ENCODE results near the gene GPATCH4.
"Not testable (repeated sequence)": the region's sequence is repeated elsewhere in the genome, so short reads cannot be mapped to it uniquely, and the experiment has no call there.

GPATCH4 gene

DNA sequence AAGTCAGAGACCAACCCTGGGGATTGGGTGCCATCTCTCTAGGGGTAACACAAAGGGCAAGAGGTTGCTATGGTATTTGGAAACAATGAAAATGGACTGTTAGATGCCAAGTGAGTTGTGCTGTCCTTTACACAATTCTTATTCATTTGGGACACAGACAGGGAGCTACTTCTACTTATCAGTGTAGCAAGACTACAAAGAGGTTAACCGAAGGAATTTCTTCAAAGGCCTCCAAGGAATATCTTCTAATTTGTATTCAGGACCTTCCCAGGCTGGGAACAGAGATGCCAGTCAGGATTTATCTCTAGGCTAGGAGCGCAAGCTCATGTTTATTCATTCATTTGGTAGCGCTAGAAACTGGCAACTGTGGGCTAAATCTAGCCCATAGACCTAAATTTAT is 7.1 kb downstream of the GPATCH4 start:
- Histone ChIP-seq H3K9ac (ENCODE audit: low read length) (no peak overlapping the region), H3K27ac (ENCODE audit: low read depth, low read length) (no peak overlapping the region), H3K4me3 (ENCODE audit: low read depth, low read length) (no peak overlapping the region), H3K4me1 (ENCODE audit: control insufficient read depth, insufficient read depth, low read length) (peaks cover 9% of the 10 kb centered on the region), H3K27me3 (ENCODE audit: control insufficient read depth, insufficient read depth, low read length) (no peaks in the 10 kb centered on the region), H3K36me3 (ENCODE audit: control insufficient read depth, insufficient read depth, low read length) (peaks cover 65% of the 10 kb centered on the region), H3K9me3 (ENCODE audit: control insufficient read depth, insufficient read depth, low read depth, low read length) (no peaks in the 10 kb centered on the region)

DNA sequence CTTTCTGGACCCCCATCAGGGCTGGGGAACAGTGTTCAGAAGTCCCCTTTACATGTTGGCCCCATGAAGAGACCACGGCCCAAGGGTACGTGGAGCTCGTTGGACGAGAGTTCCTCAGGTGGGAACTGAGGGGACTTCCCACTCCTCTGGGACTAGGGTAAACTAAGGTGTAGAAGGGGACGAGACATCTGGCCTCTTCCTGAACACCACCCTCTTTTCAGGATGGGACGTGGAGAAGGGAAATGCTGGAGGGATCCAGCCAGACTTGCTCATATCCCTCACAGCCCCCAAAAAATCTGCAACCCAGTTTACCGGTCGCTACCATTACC is 7.7 kb downstream of the GPATCH4 start:
- H3K27ac ChIP-seq (ENCODE audit: low read depth, low read length) = no peak overlapping the region
- H3K36me3 ChIP-seq (ENCODE audit: control insufficient read depth, insufficient read depth, low read length) = peaks cover 61% of the 10 kb centered on the region
- no peaks in the 10 kb centered on the region for H3K9me3 ChIP-seq (ENCODE audit: control insufficient read depth, insufficient read depth, low read depth, low read length)

DNA sequence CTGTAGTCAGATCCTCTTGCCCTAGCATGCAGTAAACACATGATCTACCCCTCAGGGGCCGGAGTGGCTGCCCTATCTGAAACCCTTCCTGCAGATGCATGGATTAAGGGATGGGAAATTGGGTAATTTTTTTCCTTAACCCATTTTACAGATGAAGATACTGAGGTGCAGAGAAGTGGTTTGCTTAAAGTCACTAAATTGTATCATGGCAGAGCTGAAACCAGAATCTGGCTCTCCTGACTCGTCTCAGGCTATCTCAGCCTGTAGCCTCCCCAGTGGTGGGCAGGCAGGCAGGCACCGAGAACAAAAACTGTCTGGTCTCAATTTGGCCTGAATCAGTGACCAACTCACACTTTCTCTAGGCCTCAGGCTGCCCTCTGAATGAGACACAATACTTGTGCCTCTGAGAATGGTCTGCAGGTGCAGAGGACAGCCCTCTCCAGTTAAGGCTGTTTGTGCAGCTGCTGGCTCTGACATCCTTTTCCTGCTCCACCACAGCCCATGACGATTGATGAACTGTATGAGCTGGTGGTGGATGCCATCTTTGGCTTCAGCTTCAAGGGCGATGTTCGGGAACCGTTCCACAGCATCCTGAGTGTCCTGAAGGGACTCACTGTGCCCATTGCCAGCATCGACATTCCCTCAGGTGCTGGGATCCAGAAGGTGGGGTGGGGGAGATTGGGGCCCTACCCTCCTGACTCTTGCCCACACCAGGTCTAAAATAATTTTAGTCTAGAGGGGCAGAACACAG is 8.2 kb downstream of the GPATCH4 start:
- no peak overlapping the region for H3K27ac ChIP-seq (ENCODE audit: low read depth, low read length)
- no peaks in the 10 kb centered on the region for H3K9me3 ChIP-seq (ENCODE audit: control insufficient read depth, insufficient read depth, low read depth, low read length)
- peaks cover 56% of the 10 kb centered on the region for H3K36me3 ChIP-seq (ENCODE audit: control insufficient read depth, insufficient read depth, low read length)
- H3K9ac ChIP-seq (ENCODE audit: low read length) = no peak overlapping the region
- no peak overlapping the region for H3K4me3 ChIP-seq (ENCODE audit: low read depth, low read length)
- no peaks in the 10 kb centered on the region for H3K27me3 ChIP-seq (ENCODE audit: control insufficient read depth, insufficient read depth, low read length)
- H3K4me1 ChIP-seq (ENCODE audit: control insufficient read depth, insufficient read depth, low read length) = peaks cover 9% of the 10 kb centered on the region

More for the DNA sequence above, 7.7 kb downstream of the GPATCH4 start:
- Histone ChIP-seq H3K4me3 (ENCODE audit: low read depth, low read length) (no peak overlapping the region), H3K9ac (ENCODE audit: low read length) (no peak overlapping the region), H3K4me1 (ENCODE audit: control insufficient read depth, insufficient read depth, low read length) (peaks cover 9% of the 10 kb centered on the region), H3K27me3 (ENCODE audit: control insufficient read depth, insufficient read depth, low read length) (no peaks in the 10 kb centered on the region)

DNA sequence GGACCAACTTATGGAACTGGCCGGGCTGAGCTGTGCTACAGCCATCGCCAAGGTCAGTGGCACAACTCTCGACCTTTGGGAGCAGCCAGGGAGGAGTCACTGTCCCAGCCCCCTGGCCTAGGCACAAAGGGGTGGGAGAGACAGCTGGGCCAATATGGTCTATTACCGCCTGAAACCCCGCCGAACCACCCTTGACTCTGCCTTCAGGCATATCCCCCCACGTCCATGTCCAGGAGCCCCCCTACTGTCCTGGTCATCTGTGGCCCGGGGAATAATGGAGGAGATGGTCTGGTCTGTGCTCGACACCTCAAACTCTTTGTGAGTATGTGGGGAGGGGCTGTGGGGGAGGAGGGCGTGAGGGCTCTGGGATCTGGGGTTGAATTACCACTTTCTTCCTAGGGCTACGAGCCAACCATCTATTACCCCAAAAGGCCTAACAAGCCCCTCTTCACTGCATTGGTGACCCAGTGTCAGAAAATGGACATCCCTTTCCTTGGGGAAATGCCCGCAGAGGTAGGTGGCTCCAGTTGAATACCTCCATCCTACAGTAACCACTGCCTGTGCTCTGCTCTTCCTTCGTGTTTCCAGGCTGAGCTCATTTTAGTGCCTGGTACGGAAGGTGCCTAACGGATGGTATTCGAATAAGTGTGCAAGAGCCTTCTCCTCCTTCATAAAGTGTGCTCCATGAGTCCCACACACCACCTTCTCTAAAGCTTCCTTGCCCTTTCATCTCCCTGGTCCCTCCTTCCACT is 8.9 kb downstream of the GPATCH4 start:
- Histone ChIP-seq H3K4me1 (ENCODE audit: control insufficient read depth, insufficient read depth, low read length) (peaks cover 9% of the 10 kb centered on the region), H3K27ac (ENCODE audit: low read depth, low read length) (0 out of 2 replicates have a peak overlapping the region, but pooled peaks have one; percentile 36), H3K27me3 (ENCODE audit: control insufficient read depth, insufficient read depth, low read length) (no peaks in the 10 kb centered on the region), H3K4me3 (ENCODE audit: low read depth, low read length) (peak overlapping the region; percentile 70), H3K9ac (ENCODE audit: low read length) (peak overlapping the region; percentile 83), H3K9me3 (ENCODE audit: control insufficient read depth, insufficient read depth, low read depth, low read length) (no peaks in the 10 kb centered on the region), H3K36me3 (ENCODE audit: control insufficient read depth, insufficient read depth, low read length) (peaks cover 48% of the 10 kb centered on the region)

DNA sequence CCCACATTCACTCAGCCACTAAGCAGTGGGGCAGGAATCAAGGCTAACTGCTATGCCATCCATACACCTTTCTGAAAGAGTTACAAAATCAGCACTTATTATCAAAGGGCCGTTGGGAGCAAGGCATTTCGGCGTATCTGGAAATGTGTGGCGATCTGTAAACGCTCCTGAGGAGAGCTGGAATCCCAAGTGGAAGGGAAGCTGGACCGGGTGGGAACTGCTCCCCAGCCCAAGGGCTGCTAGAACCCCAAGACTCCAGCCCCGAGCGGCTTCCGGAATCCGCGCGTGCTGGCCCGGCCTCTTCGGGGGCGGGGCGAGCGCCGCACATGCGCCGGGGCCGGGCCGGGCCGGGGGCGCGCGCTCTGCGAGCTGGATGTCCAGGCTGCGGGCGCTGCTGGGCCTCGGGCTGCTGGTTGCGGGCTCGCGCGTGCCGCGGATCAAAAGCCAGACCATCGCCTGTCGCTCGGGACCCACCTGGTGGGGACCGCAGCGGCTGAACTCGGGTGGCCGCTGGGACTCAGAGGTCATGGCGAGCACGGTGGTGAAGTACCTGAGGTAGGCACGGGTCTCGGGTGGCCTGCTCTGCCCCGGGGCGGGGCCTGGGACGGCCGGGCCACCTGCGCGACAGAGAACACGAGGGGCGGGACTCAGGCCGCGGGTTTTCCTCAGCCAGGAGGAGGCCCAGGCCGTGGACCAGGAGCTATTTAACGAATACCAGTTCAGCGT is 9.7 kb downstream of the GPATCH4 start, which contains the start of gene NAXE:
TSS of gene NAXE (plus strand) at position 345 of the 726 bp plus-strand sequence. CDS start at position 374, 29 bp downstream.
- Histone ChIP-seq H3K9me3 (ENCODE audit: control insufficient read depth, insufficient read depth, low read depth, low read length) (no peaks in the 10 kb centered on the region), H3K4me1 (ENCODE audit: control insufficient read depth, insufficient read depth, low read length) (peaks cover 9% of the 10 kb centered on the region), H3K4me3 (ENCODE audit: low read depth, low read length) (peak within 1 kb of the TSS; percentile 70), H3K27ac (ENCODE audit: low read depth, low read length) (0 out of 2 replicates have a peak within 1 kb of the TSS, but pooled peaks have one; percentile 36), H3K36me3 (ENCODE audit: control insufficient read depth, insufficient read depth, low read length) (peaks cover 41% of the 10 kb centered on the region), H3K9ac (ENCODE audit: low read length) (peak within 1 kb of the TSS; percentile 83), H3K27me3 (ENCODE audit: control insufficient read depth, insufficient read depth, low read length) (no peaks in the 10 kb centered on the region)

DNA sequence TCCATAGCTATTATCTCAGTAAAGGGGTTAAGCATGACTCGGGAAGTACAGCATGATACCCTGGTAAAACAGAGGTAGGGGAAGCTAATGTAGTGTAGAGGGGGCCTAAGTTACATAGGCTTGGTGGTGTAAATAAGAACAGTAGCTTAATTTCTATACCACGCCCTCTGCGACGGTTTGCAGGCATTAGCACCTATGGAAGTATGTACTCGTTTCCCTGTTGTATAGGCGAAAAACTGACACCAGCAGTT is 10.2 kb downstream of the GPATCH4 start:
- peak overlapping the region; percentile 83 for H3K9ac ChIP-seq (ENCODE audit: low read length)
- no peaks in the 10 kb centered on the region for H3K9me3 ChIP-seq (ENCODE audit: control insufficient read depth, insufficient read depth, low read depth, low read length)
- peaks cover 36% of the 10 kb centered on the region for H3K36me3 ChIP-seq (ENCODE audit: control insufficient read depth, insufficient read depth, low read length)
- H3K27me3 ChIP-seq (ENCODE audit: control insufficient read depth, insufficient read depth, low read length) = no peaks in the 10 kb centered on the region
- no peak overlapping the region for H3K27ac ChIP-seq (ENCODE audit: low read depth, low read length)
- peak overlapping the region; percentile 70 for H3K4me3 ChIP-seq (ENCODE audit: low read depth, low read length)
- H3K4me1 ChIP-seq (ENCODE audit: control insufficient read depth, insufficient read depth, low read length) = peaks cover 9% of the 10 kb centered on the region

DNA sequence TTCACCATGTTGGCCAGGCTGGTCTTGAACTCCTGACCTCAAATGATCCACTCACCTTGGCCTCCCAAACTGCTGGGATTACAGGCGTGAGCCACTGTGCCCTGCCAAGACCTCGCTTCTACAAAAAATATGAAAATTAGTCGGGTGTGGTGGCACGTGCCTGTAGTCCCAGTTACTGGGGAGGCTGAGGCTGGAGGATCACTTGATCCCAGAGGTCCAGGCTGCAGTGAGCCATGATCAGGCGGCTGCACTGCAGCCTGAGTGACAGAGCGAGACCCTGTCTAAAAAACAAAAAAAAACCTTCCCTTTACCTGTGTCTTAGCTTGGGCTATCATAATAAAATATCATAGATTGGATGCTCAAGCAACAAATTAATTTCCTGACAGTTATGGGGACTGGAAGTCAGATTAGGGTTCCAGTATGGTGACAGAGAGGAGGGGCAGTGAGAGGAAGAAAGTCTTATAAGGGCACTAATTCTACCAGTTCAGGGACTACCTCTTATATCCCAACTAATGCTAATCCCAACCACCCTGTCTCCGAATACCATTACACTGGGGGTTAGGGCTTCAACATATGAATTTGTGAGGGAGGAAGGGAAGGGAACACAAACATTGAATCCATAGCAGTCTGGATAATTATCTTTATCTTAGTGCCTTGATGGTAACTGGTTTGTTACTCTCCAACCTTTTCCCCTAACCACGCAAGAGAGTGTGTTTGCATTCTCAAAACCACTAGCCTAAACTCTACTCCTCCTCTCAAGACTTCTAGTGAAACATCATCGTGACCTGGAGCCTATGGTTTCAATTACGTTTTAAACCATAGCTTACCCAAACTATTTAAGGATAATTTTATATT is 10.7 kb downstream of the GPATCH4 start:
- H3K4me3 ChIP-seq (ENCODE audit: low read depth, low read length) = peak overlapping the region; percentile 70

DNA sequence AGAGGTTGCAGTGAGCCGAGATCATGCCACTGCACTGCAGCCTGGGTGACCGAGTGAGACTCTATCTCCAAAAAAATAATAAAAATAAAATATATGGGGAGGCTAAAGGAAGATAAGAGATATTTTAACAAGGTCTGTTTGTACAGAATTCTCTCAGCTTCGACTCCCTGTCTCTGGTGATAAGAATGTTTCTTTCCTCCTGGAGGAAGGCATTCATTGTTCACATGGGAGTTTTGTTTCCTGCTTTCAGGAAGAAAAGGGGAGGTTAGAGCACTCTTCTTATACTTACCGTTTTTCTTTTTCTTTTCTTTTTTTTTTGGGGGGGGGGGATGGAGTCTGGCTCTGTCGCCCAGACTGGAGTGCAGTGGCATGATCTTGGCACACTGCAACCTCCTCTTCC is 11.7 kb downstream of the GPATCH4 start:
- Histone ChIP-seq H3K27me3 (ENCODE audit: control insufficient read depth, insufficient read depth, low read length) (no peaks in the 10 kb centered on the region), H3K4me1 (ENCODE audit: control insufficient read depth, insufficient read depth, low read length) (peaks cover 16% of the 10 kb centered on the region), H3K27ac (ENCODE audit: low read depth, low read length) (no peak overlapping the region), H3K9me3 (ENCODE audit: control insufficient read depth, insufficient read depth, low read depth, low read length) (no peaks in the 10 kb centered on the region), H3K4me3 (ENCODE audit: low read depth, low read length) (no peak overlapping the region), H3K36me3 (ENCODE audit: control insufficient read depth, insufficient read depth, low read length) (peaks cover 20% of the 10 kb centered on the region), H3K9ac (ENCODE audit: low read length) (no peak overlapping the region)

More for the DNA sequence above, 10.7 kb downstream of the GPATCH4 start:
- Histone ChIP-seq H3K9me3 (ENCODE audit: control insufficient read depth, insufficient read depth, low read depth, low read length) (no peaks in the 10 kb centered on the region), H3K27ac (ENCODE audit: low read depth, low read length) (no peak overlapping the region), H3K9ac (ENCODE audit: low read length) (peak overlapping the region; percentile 83), H3K4me1 (ENCODE audit: control insufficient read depth, insufficient read depth, low read length) (peaks cover 9% of the 10 kb centered on the region), H3K36me3 (ENCODE audit: control insufficient read depth, insufficient read depth, low read length) (peaks cover 30% of the 10 kb centered on the region), H3K27me3 (ENCODE audit: control insufficient read depth, insufficient read depth, low read length) (no peaks in the 10 kb centered on the region)

DNA sequence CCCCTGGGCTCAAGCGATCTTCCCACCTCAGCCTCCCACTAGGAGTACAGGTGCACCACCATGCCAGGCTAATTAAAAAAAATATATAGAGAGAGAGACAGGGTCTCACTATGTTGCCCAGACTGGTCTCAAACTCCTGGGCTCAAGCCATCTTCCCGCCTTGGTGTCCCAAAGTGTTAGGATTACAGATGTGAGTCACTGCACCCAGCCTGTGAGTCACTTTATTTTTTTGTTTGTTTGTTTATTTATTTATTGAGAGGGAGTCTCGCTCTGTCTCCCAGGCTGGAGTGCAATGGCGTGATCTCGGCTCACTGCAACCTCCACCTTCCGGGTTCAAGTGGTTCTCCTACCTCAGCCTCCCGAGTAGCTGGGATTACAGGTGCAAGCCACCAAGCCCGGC is 13.4 kb downstream of the GPATCH4 start:
- not testable (repeated sequence) for H3K4me3 ChIP-seq (ENCODE audit: low read depth, low read length); H3K27me3 ChIP-seq (ENCODE audit: control insufficient read depth, insufficient read depth, low read length); H3K36me3 ChIP-seq (ENCODE audit: control insufficient read depth, insufficient read depth, low read length); H3K9me3 ChIP-seq (ENCODE audit: control insufficient read depth, insufficient read depth, low read depth, low read length); H3K9ac ChIP-seq (ENCODE audit: low read length); H3K27ac ChIP-seq (ENCODE audit: low read depth, low read length)
- H3K4me1 ChIP-seq (ENCODE audit: control insufficient read depth, insufficient read depth, low read length) = peaks cover 19% of the 10 kb centered on the region

DNA sequence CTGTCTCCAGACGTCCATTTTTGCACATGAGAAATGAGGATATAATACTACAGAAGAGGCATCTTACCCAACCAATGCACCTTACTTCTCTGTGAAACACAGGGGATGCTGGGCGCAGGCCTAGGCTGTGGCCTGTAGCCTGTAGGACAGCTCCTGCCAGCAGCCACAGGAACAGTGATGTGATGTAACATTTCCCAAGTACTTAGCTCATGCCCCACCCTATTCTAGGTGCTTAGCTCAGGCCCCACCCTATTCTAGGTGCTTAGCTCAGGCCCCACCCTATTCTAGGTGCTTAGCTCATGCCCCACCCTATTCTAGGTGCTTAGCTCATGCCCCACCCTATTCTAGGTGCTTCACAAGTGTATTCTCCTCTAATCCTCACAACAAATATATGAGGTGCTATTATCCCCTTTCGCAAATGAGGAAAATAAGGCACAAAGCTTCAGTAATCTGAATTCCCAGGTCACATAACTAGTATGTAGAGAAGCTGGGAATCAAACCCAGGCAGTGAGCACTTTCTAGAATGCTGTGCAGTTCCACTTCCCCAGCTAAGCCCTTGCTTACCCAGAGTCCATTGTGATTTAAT is 14.3 kb downstream of the GPATCH4 start:
- Histone ChIP-seq H3K9ac (ENCODE audit: low read length) (no peak overlapping the region), H3K9me3 (ENCODE audit: control insufficient read depth, insufficient read depth, low read depth, low read length) (no peaks in the 10 kb centered on the region), H3K4me1 (ENCODE audit: control insufficient read depth, insufficient read depth, low read length) (peaks cover 19% of the 10 kb centered on the region), H3K36me3 (ENCODE audit: control insufficient read depth, insufficient read depth, low read length) (no peaks in the 10 kb centered on the region), H3K27me3 (ENCODE audit: control insufficient read depth, insufficient read depth, low read length) (no peaks in the 10 kb centered on the region), H3K27ac (ENCODE audit: low read depth, low read length) (no peak overlapping the region), H3K4me3 (ENCODE audit: low read depth, low read length) (no peak overlapping the region)
